ENCODE measurements around the gene SIN3A. TPM values are rescaled to one million over a fixed set of nuclear protein-coding genes. Genes with fewer than 3 reads are reported as not detected.
A peak's percentile ranks its signal among the peaks of the same experiment; 100 is the strongest.

Gene SIN3A
- total and polyA plus RNA-seq, 9 of the 15 experiments (the other 6 are each of a cell fraction or from before 2014, with no cell fraction given) = 11.1 to 70.3 (median 25.3) TPM

DNA sequence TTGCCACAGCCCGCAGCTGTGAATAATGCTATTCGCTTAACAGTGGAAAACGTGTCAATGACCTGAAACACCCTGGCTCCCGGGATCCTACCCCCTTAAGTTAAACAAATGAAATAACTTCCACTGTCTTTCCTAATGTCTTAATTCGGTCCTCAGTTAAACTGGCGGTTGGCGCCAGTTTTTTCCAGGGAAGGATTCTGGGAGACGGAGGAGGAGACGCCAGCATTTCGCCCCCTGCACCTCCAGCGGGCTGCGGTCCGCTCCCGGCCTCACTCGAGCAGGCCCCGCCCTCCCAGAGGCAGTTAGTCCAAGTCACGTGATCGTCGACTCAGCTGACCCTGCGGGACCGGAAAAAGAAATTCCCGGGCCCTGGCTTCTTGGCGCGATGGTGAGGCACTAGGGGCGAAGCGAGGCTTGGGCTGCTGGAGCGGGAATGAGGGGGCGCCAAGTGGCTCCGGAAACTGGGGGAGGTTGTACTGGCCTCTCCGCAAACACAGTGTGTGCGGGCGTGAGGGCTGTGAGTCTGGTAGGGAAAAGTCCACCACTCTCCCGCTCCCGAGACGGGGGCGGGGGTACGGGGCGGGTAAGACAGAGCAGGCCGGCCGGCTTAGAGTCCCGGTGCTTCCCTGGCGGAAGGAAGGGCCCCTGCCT, 115.7 kb downstream of the SIN3A start, which contains the start of gene COMMD4 (continued):
- TF ChIP-seq TCF3 (CRISPR knock-in tag; IDR thresholded peaks at IDR 0.05) = no peak
- TF ChIP-seq RAD21 (CRISPR knock-in tag; conservative IDR thresholded peaks at IDR 0.05 in 1 of 2, IDR thresholded peaks at IDR 0.05 in 1 of 2) = no peak
- TF ChIP-seq ZNF75A (CRISPR knock-in tag; IDR thresholded peaks at IDR 0.05) = no peak
- TF ChIP-seq, protein P1, sequence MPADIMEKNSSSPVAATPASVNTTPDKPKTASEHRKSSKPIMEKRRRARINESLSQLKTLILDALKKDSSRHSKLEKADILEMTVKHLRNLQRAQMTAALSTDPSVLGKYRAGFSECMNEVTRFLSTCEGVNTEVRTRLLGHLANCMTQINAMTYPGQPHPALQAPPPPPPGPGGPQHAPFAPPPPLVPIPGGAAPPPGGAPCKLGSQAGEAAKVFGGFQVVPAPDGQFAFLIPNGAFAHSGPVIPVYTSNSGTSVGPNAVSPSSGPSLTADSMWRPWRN (IDR thresholded peaks at IDR 0.05; ENCODE audit: low read depth) = no peak
- no peak for TF ChIP-seq CAMTA2 (CRISPR knock-in tag; conservative IDR thresholded peaks at IDR 0.05)
- TF ChIP-seq ZNF764 (CRISPR knock-in tag; IDR thresholded peaks at IDR 0.05; ENCODE audit: low read depth) = no peak
- TF ChIP-seq, protein P2, sequence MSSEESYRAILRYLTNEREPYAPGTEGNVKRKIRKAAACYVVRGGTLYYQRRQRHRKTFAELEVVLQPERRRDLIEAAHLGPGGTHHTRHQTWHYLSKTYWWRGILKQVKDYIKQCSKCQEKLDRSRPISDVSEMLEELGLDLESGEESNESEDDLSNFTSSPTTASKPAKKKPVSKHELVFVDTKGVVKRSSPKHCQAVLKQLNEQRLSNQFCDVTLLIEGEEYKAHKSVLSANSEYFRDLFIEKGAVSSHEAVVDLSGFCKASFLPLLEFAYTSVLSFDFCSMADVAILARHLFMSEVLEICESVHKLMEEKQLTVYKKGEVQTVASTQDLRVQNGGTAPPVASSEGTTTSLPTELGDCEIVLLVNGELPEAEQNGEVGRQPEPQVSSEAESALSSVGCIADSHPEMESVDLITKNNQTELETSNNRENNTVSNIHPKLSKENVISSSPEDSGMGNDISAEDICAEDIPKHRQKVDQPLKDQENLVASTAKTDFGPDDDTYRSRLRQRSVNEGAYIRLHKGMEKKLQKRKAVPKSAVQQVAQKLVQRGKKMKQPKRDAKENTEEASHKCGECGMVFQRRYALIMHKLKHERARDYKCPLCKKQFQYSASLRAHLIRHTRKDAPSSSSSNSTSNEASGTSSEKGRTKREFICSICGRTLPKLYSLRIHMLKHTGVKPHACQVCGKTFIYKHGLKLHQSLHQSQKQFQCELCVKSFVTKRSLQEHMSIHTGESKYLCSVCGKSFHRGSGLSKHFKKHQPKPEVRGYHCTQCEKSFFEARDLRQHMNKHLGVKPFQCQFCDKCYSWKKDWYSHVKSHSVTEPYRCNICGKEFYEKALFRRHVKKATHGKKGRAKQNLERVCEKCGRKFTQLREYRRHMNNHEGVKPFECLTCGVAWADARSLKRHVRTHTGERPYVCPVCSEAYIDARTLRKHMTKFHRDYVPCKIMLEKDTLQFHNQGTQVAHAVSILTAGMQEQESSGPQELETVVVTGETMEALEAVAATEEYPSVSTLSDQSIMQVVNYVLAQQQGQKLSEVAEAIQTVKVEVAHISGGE (CRISPR knock-in tag; IDR thresholded peaks at IDR 0.05) = peak in 1 of 3 experiments; percentile 39; a peak in 1 of 6 replicates
- TF ChIP-seq HMG20B (CRISPR knock-in tag; IDR thresholded peaks at IDR 0.05) = no peak
- TF ChIP-seq KLF6 (CRISPR knock-in tag; IDR thresholded peaks at IDR 0.05; ENCODE audit: borderline replicate concordance) = no peak
- TF ChIP-seq, protein P3, sequence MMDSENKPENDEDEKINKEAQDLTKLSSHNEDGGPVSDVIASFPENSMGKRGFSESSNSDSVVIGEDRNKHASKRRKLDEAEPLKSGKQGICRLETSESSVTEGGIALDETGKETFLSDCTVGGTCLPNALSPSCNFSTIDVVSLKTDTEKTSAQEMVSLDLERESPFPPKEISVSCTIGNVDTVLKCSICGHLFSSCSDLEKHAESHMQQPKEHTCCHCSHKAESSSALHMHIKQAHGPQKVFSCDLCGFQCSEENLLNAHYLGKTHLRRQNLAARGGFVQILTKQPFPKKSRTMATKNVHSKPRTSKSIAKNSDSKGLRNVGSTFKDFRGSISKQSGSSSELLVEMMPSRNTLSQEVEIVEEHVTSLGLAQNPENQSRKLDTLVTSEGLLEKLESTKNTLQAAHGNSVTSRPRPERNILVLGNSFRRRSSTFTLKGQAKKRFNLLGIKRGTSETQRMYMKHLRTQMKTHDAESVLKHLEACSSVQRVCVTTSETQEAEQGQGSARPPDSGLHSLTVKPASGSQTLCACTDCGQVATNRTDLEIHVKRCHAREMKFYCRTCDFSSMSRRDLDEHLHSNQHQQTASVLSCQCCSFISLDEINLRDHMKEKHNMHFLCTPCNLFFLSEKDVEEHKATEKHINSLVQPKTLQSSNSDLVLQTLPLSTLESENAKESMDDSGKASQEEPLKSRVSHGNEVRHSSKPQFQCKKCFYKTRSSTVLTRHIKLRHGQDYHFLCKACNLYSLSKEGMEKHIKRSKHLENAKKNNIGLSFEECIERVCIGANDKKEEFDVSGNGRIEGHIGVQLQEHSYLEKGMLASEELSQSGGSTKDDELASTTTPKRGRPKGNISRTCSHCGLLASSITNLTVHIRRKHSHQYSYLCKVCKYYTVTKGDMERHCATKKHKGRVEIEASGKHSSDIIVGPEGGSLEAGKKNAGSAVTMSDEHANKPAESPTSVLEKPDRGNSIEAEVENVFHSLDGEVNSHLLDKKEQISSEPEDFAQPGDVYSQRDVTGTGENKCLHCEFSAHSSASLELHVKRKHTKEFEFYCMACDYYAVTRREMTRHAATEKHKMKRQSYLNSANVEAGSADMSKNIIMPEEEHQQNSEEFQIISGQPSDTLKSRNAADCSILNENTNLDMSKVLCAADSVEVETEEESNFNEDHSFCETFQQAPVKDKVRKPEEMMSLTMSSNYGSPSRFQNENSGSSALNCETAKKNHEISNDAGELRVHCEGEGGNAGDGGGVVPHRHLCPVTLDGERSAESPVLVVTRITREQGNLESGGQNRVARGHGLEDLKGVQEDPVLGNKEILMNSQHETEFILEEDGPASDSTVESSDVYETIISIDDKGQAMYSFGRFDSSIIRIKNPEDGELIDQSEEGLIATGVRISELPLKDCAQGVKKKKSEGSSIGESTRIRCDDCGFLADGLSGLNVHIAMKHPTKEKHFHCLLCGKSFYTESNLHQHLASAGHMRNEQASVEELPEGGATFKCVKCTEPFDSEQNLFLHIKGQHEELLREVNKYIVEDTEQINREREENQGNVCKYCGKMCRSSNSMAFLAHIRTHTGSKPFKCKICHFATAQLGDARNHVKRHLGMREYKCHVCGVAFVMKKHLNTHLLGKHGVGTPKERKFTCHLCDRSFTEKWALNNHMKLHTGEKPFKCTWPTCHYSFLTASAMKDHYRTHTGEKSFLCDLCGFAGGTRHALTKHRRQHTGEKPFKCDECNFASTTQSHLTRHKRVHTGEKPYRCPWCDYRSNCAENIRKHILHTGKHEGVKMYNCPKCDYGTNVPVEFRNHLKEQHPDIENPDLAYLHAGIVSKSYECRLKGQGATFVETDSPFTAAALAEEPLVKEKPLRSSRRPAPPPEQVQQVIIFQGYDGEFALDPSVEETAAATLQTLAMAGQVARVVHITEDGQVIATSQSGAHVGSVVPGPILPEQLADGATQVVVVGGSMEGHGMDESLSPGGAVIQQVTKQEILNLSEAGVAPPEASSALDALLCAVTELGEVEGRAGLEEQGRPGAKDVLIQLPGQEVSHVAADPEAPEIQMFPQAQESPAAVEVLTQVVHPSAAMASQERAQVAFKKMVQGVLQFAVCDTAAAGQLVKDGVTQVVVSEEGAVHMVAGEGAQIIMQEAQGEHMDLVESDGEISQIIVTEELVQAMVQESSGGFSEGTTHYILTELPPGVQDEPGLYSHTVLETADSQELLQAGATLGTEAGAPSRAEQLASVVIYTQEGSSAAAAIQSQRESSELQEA (IDR thresholded peaks at IDR 0.05; ENCODE audit: low read depth) = no peak
- TF ChIP-seq EP300 (IDR thresholded peaks at IDR 0.05; ENCODE audit: low read length) = peak; percentile 61
- TF ChIP-seq TCFL5 (CRISPR knock-in tag; conservative IDR thresholded peaks at IDR 0.05) = no peak
- no peak for TF ChIP-seq CSDE1 (IDR thresholded peaks at IDR 0.05)
- no peak for TF ChIP-seq IFI16 (CRISPR knock-in tag; IDR thresholded peaks at IDR 0.05)
- no peak; the same call in 1 of the 2 replicates for TF ChIP-seq ZBTB1 (CRISPR knock-in tag; IDR thresholded peaks at IDR 0.05; ENCODE audit: borderline replicate concordance, low read depth)
- no peak for TF ChIP-seq ZNF121 (CRISPR knock-in tag; conservative IDR thresholded peaks at IDR 0.05)

All from K562 (cell line).